ENCODE data around the gene SH2D2A.

Gene SH2D2A

DNA sequence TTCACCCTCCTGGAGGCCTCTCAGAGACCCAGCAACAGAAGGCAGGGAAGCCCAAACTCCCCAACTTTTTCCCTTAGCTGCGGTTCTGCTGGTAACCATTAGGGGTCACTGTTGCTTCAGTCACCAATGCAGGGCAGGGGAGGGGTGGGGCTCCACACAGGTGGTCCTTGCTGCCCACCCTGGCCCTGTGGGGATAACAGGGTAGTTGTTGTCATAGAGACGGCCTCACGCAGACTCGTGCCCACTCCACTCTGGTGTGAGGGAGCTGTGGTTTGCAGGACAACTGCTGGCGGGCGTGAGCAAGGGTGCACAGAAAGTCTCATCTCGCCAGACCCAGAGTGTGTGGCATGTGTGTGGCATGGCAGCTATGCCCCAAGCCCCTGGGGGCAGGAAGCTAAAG lies 22.3 kb upstream of the SH2D2A start:
- TF ChIP-seq, protein P1, sequence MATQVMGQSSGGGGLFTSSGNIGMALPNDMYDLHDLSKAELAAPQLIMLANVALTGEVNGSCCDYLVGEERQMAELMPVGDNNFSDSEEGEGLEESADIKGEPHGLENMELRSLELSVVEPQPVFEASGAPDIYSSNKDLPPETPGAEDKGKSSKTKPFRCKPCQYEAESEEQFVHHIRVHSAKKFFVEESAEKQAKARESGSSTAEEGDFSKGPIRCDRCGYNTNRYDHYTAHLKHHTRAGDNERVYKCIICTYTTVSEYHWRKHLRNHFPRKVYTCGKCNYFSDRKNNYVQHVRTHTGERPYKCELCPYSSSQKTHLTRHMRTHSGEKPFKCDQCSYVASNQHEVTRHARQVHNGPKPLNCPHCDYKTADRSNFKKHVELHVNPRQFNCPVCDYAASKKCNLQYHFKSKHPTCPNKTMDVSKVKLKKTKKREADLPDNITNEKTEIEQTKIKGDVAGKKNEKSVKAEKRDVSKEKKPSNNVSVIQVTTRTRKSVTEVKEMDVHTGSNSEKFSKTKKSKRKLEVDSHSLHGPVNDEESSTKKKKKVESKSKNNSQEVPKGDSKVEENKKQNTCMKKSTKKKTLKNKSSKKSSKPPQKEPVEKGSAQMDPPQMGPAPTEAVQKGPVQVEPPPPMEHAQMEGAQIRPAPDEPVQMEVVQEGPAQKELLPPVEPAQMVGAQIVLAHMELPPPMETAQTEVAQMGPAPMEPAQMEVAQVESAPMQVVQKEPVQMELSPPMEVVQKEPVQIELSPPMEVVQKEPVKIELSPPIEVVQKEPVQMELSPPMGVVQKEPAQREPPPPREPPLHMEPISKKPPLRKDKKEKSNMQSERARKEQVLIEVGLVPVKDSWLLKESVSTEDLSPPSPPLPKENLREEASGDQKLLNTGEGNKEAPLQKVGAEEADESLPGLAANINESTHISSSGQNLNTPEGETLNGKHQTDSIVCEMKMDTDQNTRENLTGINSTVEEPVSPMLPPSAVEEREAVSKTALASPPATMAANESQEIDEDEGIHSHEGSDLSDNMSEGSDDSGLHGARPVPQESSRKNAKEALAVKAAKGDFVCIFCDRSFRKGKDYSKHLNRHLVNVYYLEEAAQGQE (IDR thresholded peaks at IDR 0.05; ENCODE audit: insufficient read depth in 1 of 2, low read depth in 2 of 2, low read length in 2 of 2): no peak
- no peak for TF ChIP-seq POLR2AphosphoS5 (IDR thresholded peaks at IDR 0.05; ENCODE audit: low read depth, low read length)
- TF ChIP-seq FOXP2 (optimal IDR thresholded peaks at IDR 0.05; ENCODE audit: borderline replicate concordance, extremely low read depth, extremely low read length, insufficient read depth): no peak
- TF ChIP-seq TAF1 (IDR thresholded peaks at IDR 0.05; ENCODE audit: borderline replicate concordance, insufficient read depth, low read length): no peak
- no peak for TF ChIP-seq SIN3A (IDR thresholded peaks at IDR 0.05; ENCODE audit: borderline replicate concordance, insufficient read depth, low read length)

DNA sequence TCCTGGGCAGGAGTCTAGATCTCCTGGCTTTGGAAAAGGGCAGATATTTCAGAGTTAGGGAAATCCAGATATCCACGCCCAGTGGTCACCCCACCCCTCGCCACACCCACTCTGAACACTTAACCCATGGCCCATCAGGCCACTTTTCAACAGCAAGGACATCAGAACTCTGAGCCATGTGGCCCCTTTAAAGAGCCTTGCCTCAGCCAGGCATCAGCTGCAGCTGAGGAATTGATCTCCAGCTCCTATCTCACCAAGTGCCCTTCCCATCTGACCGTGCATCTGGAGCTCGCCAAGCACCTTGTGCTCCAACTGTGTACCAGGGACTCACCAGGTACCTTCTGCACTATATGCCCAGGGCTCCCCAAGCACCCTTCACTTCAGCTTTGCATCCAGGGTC lies 20.2 kb upstream of the SH2D2A start:
- TF ChIP-seq POLR2AphosphoS5 (IDR thresholded peaks at IDR 0.05; ENCODE audit: low read depth, low read length) (no peak), FOXP2 (optimal IDR thresholded peaks at IDR 0.05; ENCODE audit: borderline replicate concordance, extremely low read depth, extremely low read length, insufficient read depth) (no peak), TAF1 (IDR thresholded peaks at IDR 0.05; ENCODE audit: borderline replicate concordance, insufficient read depth, low read length) (no peak), SIN3A (IDR thresholded peaks at IDR 0.05; ENCODE audit: borderline replicate concordance, insufficient read depth, low read length) (no peak)
- TF ChIP-seq, protein P1 (IDR thresholded peaks at IDR 0.05; ENCODE audit: insufficient read depth in 1 of 2, low read depth in 2 of 2, low read length in 2 of 2): no peak

DNA sequence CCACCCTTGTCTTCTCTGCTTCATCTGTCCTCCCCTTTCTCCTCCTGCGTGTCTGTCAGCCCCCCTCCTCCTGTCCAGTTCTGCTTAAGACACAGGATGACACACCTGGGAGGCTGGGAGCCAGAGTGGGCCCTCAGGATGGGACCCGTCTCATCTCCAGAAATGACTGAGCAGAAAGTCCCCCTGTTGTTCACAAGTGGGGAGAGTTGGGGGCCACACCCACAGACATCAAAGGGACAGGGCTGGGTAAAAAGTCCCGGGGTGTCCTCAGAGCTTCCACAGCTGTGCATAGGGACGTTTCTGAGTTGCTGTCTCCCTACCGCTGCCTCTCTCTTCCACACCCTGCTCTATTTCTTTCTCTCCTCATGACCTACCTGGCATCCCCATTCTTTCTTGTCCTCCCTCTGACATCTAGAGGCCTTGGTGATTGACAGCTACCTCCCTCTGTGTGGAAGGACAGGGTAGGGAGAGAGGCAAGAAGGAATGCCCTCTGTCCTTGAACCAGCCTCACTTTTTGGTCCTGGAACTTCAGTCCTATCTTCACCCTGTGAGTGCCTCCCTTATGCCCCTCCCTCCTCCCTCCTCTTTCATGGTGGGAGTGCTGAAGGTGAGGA lies 19.5 kb upstream of the SH2D2A start:
- TF ChIP-seq FOXP2 (optimal IDR thresholded peaks at IDR 0.05; ENCODE audit: borderline replicate concordance, extremely low read depth, extremely low read length, insufficient read depth) (no peak), TAF1 (IDR thresholded peaks at IDR 0.05; ENCODE audit: borderline replicate concordance, insufficient read depth, low read length) (no peak), SIN3A (IDR thresholded peaks at IDR 0.05; ENCODE audit: borderline replicate concordance, insufficient read depth, low read length) (no peak), POLR2AphosphoS5 (IDR thresholded peaks at IDR 0.05; ENCODE audit: low read depth, low read length) (no peak)
- TF ChIP-seq, protein P1 (IDR thresholded peaks at IDR 0.05; ENCODE audit: insufficient read depth in 1 of 2, low read depth in 2 of 2, low read length in 2 of 2): no peak

DNA sequence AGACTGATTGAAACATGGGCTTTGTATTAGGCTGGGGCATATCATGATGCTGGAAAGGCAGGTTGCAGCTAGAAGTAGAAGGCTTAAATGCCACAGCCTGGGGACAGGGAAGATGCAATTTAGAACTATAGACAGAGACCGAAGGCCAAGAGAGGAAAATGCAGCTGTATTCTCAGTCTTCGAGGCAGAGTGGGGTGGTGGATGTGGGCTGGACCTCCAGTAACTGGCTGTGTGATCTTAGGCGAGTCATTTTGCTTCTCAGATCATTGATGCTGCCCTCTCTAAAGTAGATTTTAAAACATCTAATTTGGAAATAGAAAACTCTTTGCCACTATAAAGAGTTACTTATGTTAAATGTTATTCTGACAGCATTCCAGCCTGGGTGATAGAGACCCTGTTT lies 17.7 kb upstream of the SH2D2A start:
- TF ChIP-seq POLR2AphosphoS5 (IDR thresholded peaks at IDR 0.05; ENCODE audit: low read depth, low read length) (no peak), SIN3A (IDR thresholded peaks at IDR 0.05; ENCODE audit: borderline replicate concordance, insufficient read depth, low read length) (no peak), FOXP2 (optimal IDR thresholded peaks at IDR 0.05; ENCODE audit: borderline replicate concordance, extremely low read depth, extremely low read length, insufficient read depth) (no peak), TAF1 (IDR thresholded peaks at IDR 0.05; ENCODE audit: borderline replicate concordance, insufficient read depth, low read length) (no peak)
- TF ChIP-seq, protein P1 (IDR thresholded peaks at IDR 0.05; ENCODE audit: insufficient read depth in 1 of 2, low read depth in 2 of 2, low read length in 2 of 2): no peak

All from PFSK-1 (cell line).